ENCODE measurements around the gene RGS5.

GRCh38 chr1:163196449-163196787, 6.3 kb downstream of the RGS5 start:
- TF ChIP-seq CTCF (IDR thresholded peaks at IDR 0.05), result no peak
- no peak for TF ChIP-seq POLR2A (IDR thresholded peaks at IDR 0.05)
- no peak for TF ChIP-seq POLR2AphosphoS5 (IDR thresholded peaks at IDR 0.05)

All from breast epithelium (tissue), 3 donors.